HEK293 (cell line): ENCODE measurements around the gene ARHGEF12.

Experiments
- CTCF ChIA-PET: fragments of 350-600 bp; formaldehyde crosslinking; extraction: SDS; loops from one replicate; lab custom pipeline; 2021; ENCODE audit warnings: antibody characterized with exemption; lab: Yijun Ruan, JAX
- POLR2A ChIA-PET: fragments of 300-600 bp; formaldehyde crosslinking; extraction: SDS; loops from one replicate; lab custom pipeline; 2020; ENCODE audit warnings: antibody characterized with exemption, inconsistent platforms; lab: Yijun Ruan, JAX
- H3K27ac ChIP-seq: fragments of 200-500 bp; sonication (Bioruptor generic); 2 replicates; pipeline ENCODE4 v1.5.1; 2014; ENCODE audit warnings: low read depth, low read length, control low read depth, inconsistent platforms; ENCODE audit errors: extremely low read depth
- H3K36me3 ChIP-seq, 2 experiments: fragments of 200-500 bp in 1 of 2; sonication (Bioruptor generic) in 1 of 2; 1 replicate in 1 of 2; 2 replicates in 1 of 2; pipeline ENCODE4 v1.5.1; 2014 to 2017; ENCODE audit warnings: inconsistent platforms in 2 of 2, low read length in 2 of 2; ENCODE audit not compliant: control insufficient read depth in 2 of 2, insufficient read depth in 1 of 2
- H3K4me1 ChIP-seq: fragments of 200-500 bp; sonication (Bioruptor generic); 2 replicates; pipeline ENCODE4 v1.5.1; 2014; ENCODE audit warnings: mild to moderate bottlenecking, low read length, inconsistent platforms; ENCODE audit not compliant: control insufficient read depth, insufficient read depth
- H3K4me3 ChIP-seq: 2 replicates; pipeline ENCODE4 v1.5.1; 2011; ENCODE audit warnings: low read depth, mild to moderate bottlenecking, control low read depth, low read length, moderate library complexity
- H3K9me3 ChIP-seq: fragments of 200-500 bp; sonication (Bioruptor generic); 2 replicates; pipeline ENCODE4 v1.5.1; 2014; ENCODE audit warnings: low read depth, low read length, inconsistent platforms; ENCODE audit not compliant: control insufficient read depth, insufficient read depth
- GFI1B ChIP-seq: fragments of 450-650 bp; formaldehyde crosslinking; IDR thresholded peaks from 2 replicates; pipeline ENCODE4 v1.5.1; 2016; ENCODE audit warnings: missing biosample characterization, missing genetic modification characterization
- MYNN ChIP-seq: fragments of 450-650 bp; formaldehyde crosslinking; IDR thresholded peaks from 2 replicates; pipeline ENCODE4 v1.5.1; 2016; ENCODE audit warnings: missing biosample characterization, missing genetic modification characterization, borderline replicate concordance
- PRDM10 ChIP-seq: fragments of 450-650 bp; formaldehyde crosslinking; IDR thresholded peaks from 2 replicates; pipeline ENCODE4 v1.5.1; 2016; ENCODE audit warnings: missing biosample characterization, missing genetic modification characterization
- RBAK ChIP-seq: fragments of 450-650 bp; formaldehyde crosslinking; IDR thresholded peaks from 2 replicates; pipeline ENCODE4 v1.5.1; 2016; ENCODE audit warnings: missing biosample characterization, missing genetic modification characterization
- SALL2 ChIP-seq: fragments of 450-650 bp; formaldehyde crosslinking; IDR thresholded peaks from 2 replicates; pipeline ENCODE4 v1.5.0; 2017; ENCODE audit warnings: missing biosample characterization, mild to moderate bottlenecking, missing genetic modification characterization, borderline replicate concordance
- ZBTB17 ChIP-seq: fragments of 450-650 bp; formaldehyde crosslinking; IDR thresholded peaks from 2 replicates; pipeline ENCODE4 v1.5.1; 2016; ENCODE audit warnings: missing biosample characterization, missing genetic modification characterization
- ZBTB21 ChIP-seq: fragments of 450-650 bp; formaldehyde crosslinking; IDR thresholded peaks from 2 replicates; pipeline ENCODE4 v1.5.1; 2017; ENCODE audit warnings: missing biosample characterization, missing genetic modification characterization
- ZFP41 ChIP-seq: fragments of 450-650 bp; formaldehyde crosslinking; IDR thresholded peaks from 2 replicates; pipeline ENCODE4 v1.5.1; 2016; ENCODE audit warnings: missing biosample characterization, missing genetic modification characterization, borderline replicate concordance
- ZNF133 ChIP-seq: fragments of 450-650 bp; formaldehyde crosslinking; IDR thresholded peaks from 2 replicates; pipeline ENCODE4 v1.5.1; 2016; ENCODE audit warnings: missing biosample characterization, missing genetic modification characterization
- ZNF174 ChIP-seq: fragments of 450-650 bp; formaldehyde crosslinking; IDR thresholded peaks from 2 replicates; pipeline ENCODE4 v1.5.0; 2017; ENCODE audit warnings: missing biosample characterization, mild to moderate bottlenecking, missing genetic modification characterization
- ZNF19 ChIP-seq: fragments of 450-650 bp; formaldehyde crosslinking; IDR thresholded peaks from 2 replicates; pipeline ENCODE4; 2016; ENCODE audit warnings: missing biosample characterization, missing genetic modification characterization, low read depth
- ZNF26 ChIP-seq: fragments of 450-650 bp; formaldehyde crosslinking; IDR thresholded peaks from 2 replicates; pipeline ENCODE4 v1.5.1; 2016; ENCODE audit warnings: missing biosample characterization, missing genetic modification characterization
- ZNF280C ChIP-seq: fragments of 450-650 bp; formaldehyde crosslinking; IDR thresholded peaks from 2 replicates; pipeline ENCODE4 v1.5.1; 2016; ENCODE audit warnings: missing biosample characterization, missing genetic modification characterization
- ZNF335 ChIP-seq: fragments of 450-650 bp; formaldehyde crosslinking; conservative IDR thresholded peaks from 2 replicates; pipeline ENCODE4 v1.5.1; 2016; ENCODE audit warnings: missing biosample characterization, missing genetic modification characterization
- ZNF404 ChIP-seq: fragments of 450-650 bp; formaldehyde crosslinking; IDR thresholded peaks from 2 replicates; pipeline ENCODE4 v1.5.1; 2017; ENCODE audit warnings: missing biosample characterization, missing genetic modification characterization
- ZNF473 ChIP-seq: fragments of 450-650 bp; formaldehyde crosslinking; IDR thresholded peaks from 2 replicates; pipeline ENCODE4 v1.5.1; 2017; ENCODE audit warnings: missing biosample characterization, missing genetic modification characterization
- ZNF510 ChIP-seq: fragments of 450-650 bp; formaldehyde crosslinking; IDR thresholded peaks from 2 replicates; pipeline ENCODE4 v1.5.1; 2018; ENCODE audit warnings: mild to moderate bottlenecking, missing genetic modification characterization, missing biosample characterization; ENCODE audit not compliant: insufficient replicate concordance
- ZNF513 ChIP-seq: fragments of 450-650 bp; IDR thresholded peaks from 2 replicates; pipeline ENCODE4 v1.5.1; 2018; ENCODE audit warnings: missing biosample characterization, missing genetic modification characterization
- ZNF518A ChIP-seq: fragments of 450-650 bp; formaldehyde crosslinking; conservative IDR thresholded peaks from 2 replicates; pipeline ENCODE4 v1.5.1; 2016; ENCODE audit warnings: low read depth, missing biosample characterization, missing genetic modification characterization
- ZSCAN23 ChIP-seq: fragments of 450-650 bp; formaldehyde crosslinking; IDR thresholded peaks from 2 replicates; pipeline ENCODE4 v1.5.1; 2016; ENCODE audit warnings: missing biosample characterization, missing genetic modification characterization

ARHGEF12 gene

GRCh38 chr11:120517390-120517761, 181.2 kb downstream of the ARHGEF12 start:
- Histone ChIP-seq H3K4me1 (no peaks in the 10 kb centered on the region), H3K4me3 (no peak overlapping the region), H3K9me3 (no peaks in the 10 kb centered on the region), H3K27ac (no peak overlapping the region), H3K36me3 (no peaks in the 10 kb centered on the region)
- POLR2A ChIA-PET: interaction anchor here (0.5 to 1.1 kb wide), 2 partner anchors 39 to 45 kb away, joined by 3 read pairs; no protein-coding TSS in a partner anchor
- no peak for TF ChIP-seq ZNF174 (tag by site-specific recombination)
- TF ChIP-seq ZBTB17 (tag by site-specific recombination): no peak
- no peak for TF ChIP-seq ZNF26 (tag by site-specific recombination)
- TF ChIP-seq ZNF133 (tag by site-specific recombination): no peak
- no peak for TF ChIP-seq SALL2
- TF ChIP-seq ZNF19 (tag by site-specific recombination): no peak
- TF ChIP-seq ZNF510 (tag by site-specific recombination): no peak
- TF ChIP-seq ZNF404 (tag by site-specific recombination): no peak
- CTCF ChIA-PET: interaction anchor here (0.6 kb wide), 1 partner anchor 271 kb away, joined by 3 read pairs; no protein-coding TSS in a partner anchor

- no peaks in the 10 kb centered on the region for H3K9me3 ChIP-seq
- ChIA-PET POLR2A (no interaction called here), CTCF (interaction anchor here (0.6 kb wide), 1 partner anchor 157 kb away, joined by 3 read pairs; no protein-coding TSS in a partner anchor)
- H3K4me3 ChIP-seq: no peak overlapping the region
- no peaks in the 10 kb centered on the region for H3K36me3 ChIP-seq
- no peaks in the 10 kb centered on the region for H3K4me1 ChIP-seq
- H3K27ac ChIP-seq: no peak overlapping the region
- no peak for TF ChIP-seq MYNN
- TF ChIP-seq ZNF518A (tag by site-specific recombination): no peak
- TF ChIP-seq ZNF280C: no peak
- no peak for TF ChIP-seq RBAK
- no peak for TF ChIP-seq ZNF335 (tag by site-specific recombination)
- no peak for TF ChIP-seq ZSCAN23 (tag by site-specific recombination)
- TF ChIP-seq GFI1B (tag by site-specific recombination): no peak
- TF ChIP-seq ZNF513 (tag by site-specific recombination): no peak
- no peak for TF ChIP-seq ZNF473 (tag by site-specific recombination)
- no peak for TF ChIP-seq PRDM10 (tag by site-specific recombination)
- no peak for TF ChIP-seq ZBTB21
- TF ChIP-seq ZFP41: no peak
Observed at GRCh38 chr11:120517801-120518291, 181.6 kb downstream of the ARHGEF12 start.
